Measurements from ENCODE around the gene SLC8B1.

GRCh38 chr12:113269257-113269943 is 65.5 kb downstream of the SLC8B1 start:
- no peak for TF ChIP-seq EZH2 (IDR thresholded peaks at IDR 0.05)
- TF ChIP-seq JUND (IDR thresholded peaks at IDR 0.05): no peak
- no peak for TF ChIP-seq SIN3A (IDR thresholded peaks at IDR 0.05; ENCODE audit: low read depth)
- TF ChIP-seq CTCF (IDR thresholded peaks at IDR 0.05 in 2 of 3, conservative IDR thresholded peaks at IDR 0.05 in 1 of 3; ENCODE audit: borderline replicate concordance in 1 of 3, insufficient read depth in 1 of 3, low read depth in 2 of 3, low read length in 2 of 3): no peak
- no peak for TF ChIP-seq FOSL1 (IDR thresholded peaks at IDR 0.05; ENCODE audit: low read depth)
- no peak for TF ChIP-seq POLR2AphosphoS5 (IDR thresholded peaks at IDR 0.05; ENCODE audit: low read depth, low read length)
- no peak for TF ChIP-seq ZNF274 (IDR thresholded peaks at IDR 0.05; ENCODE audit: low read depth, low read length)
- no peak for TF ChIP-seq SRF (IDR thresholded peaks at IDR 0.05; ENCODE audit: low read depth)
- TF ChIP-seq ZBTB33 (IDR thresholded peaks at IDR 0.05; ENCODE audit: extremely low read depth, insufficient replicate concordance, low read length): no peak
- TF ChIP-seq POLR2A (IDR thresholded peaks at IDR 0.05; ENCODE audit: borderline replicate concordance, extremely low read depth, insufficient read depth, insufficient read length): no peak
- no peak for TF ChIP-seq MAX (IDR thresholded peaks at IDR 0.05)
- no peak for TF ChIP-seq EZH2phosphoT487 (IDR thresholded peaks at IDR 0.05; ENCODE audit: borderline replicate concordance)
- no peak for TF ChIP-seq RAD21 (IDR thresholded peaks at IDR 0.05; ENCODE audit: low read depth)
- no peak for TF ChIP-seq SP1 (IDR thresholded peaks at IDR 0.05; ENCODE audit: low read depth)
